Measurements from ENCODE around the gene ENO2.

GRCh38 chr12:6942331-6942665 is 27.9 kb downstream of the ENO2 start:
- TF ChIP-seq CTCF (IDR thresholded peaks at IDR 0.05; ENCODE audit: low read length): no peak
- no peak for TF ChIP-seq EZH2 (optimal IDR thresholded peaks at IDR 0.05; ENCODE audit: low read depth, low read length)
- TF ChIP-seq EZH2phosphoT487 (IDR thresholded peaks at IDR 0.05; ENCODE audit: low read length): no peak

Measured in MM.1S (cell line).